Prostate gland (tissue), 2 donors: ENCODE results near the gene IL17RB. TPM values are rescaled to one million over a fixed set of nuclear protein-coding genes. Genes with fewer than 3 reads are reported as not detected.

Experiments
- DNase-seq: peaks from one replicate; pipeline ENCODE4 v3.0.0-alpha.2; 2019; ENCODE audit warnings: low spot score
- H3K27ac ChIP-seq, 2 donors: fragments of 200-600 bp; sonication (generic); 2 replicates each; pipeline ENCODE4 v1.5.1; 2017 to 2019
- H3K27me3 ChIP-seq: fragments of 200-600 bp; sonication (generic); replicated peaks from 2 replicates; pipeline ENCODE4 v1.5.1; 2019; ENCODE audit not compliant: insufficient read depth
- H3K36me3 ChIP-seq, 2 donors: fragments of 200-600 bp; sonication (generic); 1 replicate in 1 of 2; 2 replicates in 1 of 2; pipeline versions ENCODE4 v1.5.1 to v1.8.1; 2017 to 2019
- H3K4me1 ChIP-seq: fragments of 200-600 bp; sonication (generic); replicated peaks from 2 replicates; pipeline ENCODE4 v1.5.1; 2019
- H3K4me3 ChIP-seq, 2 donors: fragments of 200-600 bp; sonication (generic); 2 replicates each; pipeline ENCODE4 v1.5.1; 2017 to 2019
- H3K9me3 ChIP-seq: fragments of 200-600 bp; sonication (generic); 2 replicates; pipeline ENCODE4 v1.5.1; 2017
- CTCF ChIP-seq, 4 experiments: fragments of 200-600 bp in 2 of 4; fragments of 450-650 bp in 2 of 4; sonication (generic) in 2 of 4; IDR thresholded peaks; 1 replicate in 3 of 4; 2 replicates in 1 of 4; pipeline ENCODE4 v1.5.1; 2016 to 2019; ENCODE audit warnings: antibody characterized with exemption in 4 of 4, mild to moderate bottlenecking in 2 of 4, moderate library complexity in 2 of 4
- POLR2A ChIP-seq: fragments of 450-650 bp; IDR thresholded peaks from one replicate; pipeline ENCODE4 v1.6.1; 2016; ENCODE audit warnings: antibody characterized with exemption, mild to moderate bottlenecking
- POLR2AphosphoS5 ChIP-seq: sonication (generic); formaldehyde crosslinking; IDR thresholded peaks from one replicate; pipeline ENCODE4 v1.6.1; 2017; ENCODE audit warnings: antibody characterized with exemption
- WGBS: methylation state at CpG from one replicate; pipeline ENCODE4 v1.1.5; 2018; 5-methylcytosine and 5-hydroxymethylcytosine counted together
- intact Hi-C: fragments of 100-400 bp; cut with DNase I; formaldehyde crosslinking; loops from one replicate; pipeline ENCODE4 v1.14.2; 2022
- total RNA-seq, 2 donors: library from RNA; depleted of rRNA; stranded (reverse); fragments of >200 nt; gene quantifications; one replicate each; pipeline ENCODE4 v1.1.0, GENCODE V29; 2016

Gene IL17RB
- total RNA-seq, 2 donors from 2014 or later = 6.0 to 14.3 TPM

GRCh38 chr3:53880396-53881345 is 34.3 kb downstream of the IL17RB start:
- 51% methylated on average over 10 of the region's 10 CpGs for WGBS
- peaks cover 6% of the 10 kb centered on the region for H3K4me1 ChIP-seq
- no peak for TF ChIP-seq CTCF (IDR thresholded peaks at IDR 0.05)
- TF ChIP-seq POLR2AphosphoS5 = no peak
- TF ChIP-seq POLR2A = no peak
- DNase-seq = no peak
- peaks cover 4 to 11% of the 10 kb centered on the region in 2 donors for H3K36me3 ChIP-seq
- H3K9me3 ChIP-seq = no peaks in the 10 kb centered on the region
- no peaks in the 10 kb centered on the region for H3K27me3 ChIP-seq
- intact Hi-C loops = no loop called here
- H3K27ac ChIP-seq = peak overlapping the region in 1 of 2 donors; percentile 85
- peak overlapping the region; percentile 73 to 83 for H3K4me3 ChIP-seq

DNA sequence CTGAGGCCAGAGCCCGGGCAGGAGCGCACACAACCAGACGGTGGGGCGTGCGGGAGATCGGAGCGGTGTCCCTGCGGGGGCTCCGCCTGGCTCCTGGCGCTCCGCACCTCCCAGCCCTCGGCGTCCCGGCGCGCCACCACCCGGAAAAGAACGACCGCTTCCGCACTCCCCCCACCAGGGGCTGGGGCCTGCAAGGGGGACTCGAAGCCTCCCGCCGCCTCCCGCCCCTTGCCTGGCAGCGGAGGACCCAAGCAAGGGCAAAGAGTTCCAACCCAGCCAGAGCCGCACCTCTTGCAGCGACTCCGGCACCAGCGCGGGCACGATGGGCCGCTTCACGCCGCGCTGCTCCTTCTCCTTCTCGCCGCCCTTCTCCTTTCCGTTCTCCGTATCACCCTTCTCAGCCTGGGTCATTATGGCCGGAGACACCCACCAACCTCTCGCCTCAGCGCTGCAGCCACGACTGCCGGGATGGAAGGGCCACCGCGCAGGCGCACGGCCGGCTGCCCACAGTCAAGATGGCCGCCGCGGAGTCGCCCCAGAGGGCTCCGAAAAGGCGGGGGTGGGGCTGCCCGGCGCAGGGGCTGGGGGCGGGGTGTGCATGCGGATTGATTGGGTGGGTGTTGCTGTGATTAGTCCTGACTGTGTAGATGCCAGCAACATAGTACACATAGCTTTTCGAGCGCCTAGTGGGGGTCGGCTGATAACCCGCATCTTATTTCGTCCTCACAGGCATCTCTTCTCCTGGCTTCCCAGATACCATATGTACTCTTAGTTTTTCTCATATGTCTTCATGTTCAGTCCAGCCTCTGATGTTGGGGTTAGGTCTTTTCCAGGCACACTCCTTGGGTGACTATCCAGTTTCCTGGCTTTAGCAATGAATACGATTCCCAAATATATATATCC is 35.6 kb downstream of the IL17RB start, which contains the start of gene ACTR8:
ACTR8 (minus strand) TSS at position 462 of the 903 bp plus-strand sequence; CDS start at position 411, 51 bp downstream.
- TF ChIP-seq POLR2A (peak; percentile 66), POLR2AphosphoS5 (peak; percentile 86), CTCF (IDR thresholded peaks at IDR 0.05) (peak in 1 of 4 experiments; percentile 44)
- no peaks in the 10 kb centered on the region for H3K27me3 ChIP-seq
- intact Hi-C loops = no loop called here
- H3K27ac ChIP-seq = peak within 1 kb of the TSS; percentile 83 to 85
- 1% methylated on average over 63 of the region's 65 CpGs for WGBS
- H3K36me3 ChIP-seq = peaks cover 4 to 6% of the 10 kb centered on the region in 2 donors
- DNase-seq = peak; percentile 80
- no peaks in the 10 kb centered on the region for H3K9me3 ChIP-seq
- H3K4me3 ChIP-seq = peak within 1 kb of the TSS; percentile 73 to 83
- peaks cover 6% of the 10 kb centered on the region for H3K4me1 ChIP-seq

DNA sequence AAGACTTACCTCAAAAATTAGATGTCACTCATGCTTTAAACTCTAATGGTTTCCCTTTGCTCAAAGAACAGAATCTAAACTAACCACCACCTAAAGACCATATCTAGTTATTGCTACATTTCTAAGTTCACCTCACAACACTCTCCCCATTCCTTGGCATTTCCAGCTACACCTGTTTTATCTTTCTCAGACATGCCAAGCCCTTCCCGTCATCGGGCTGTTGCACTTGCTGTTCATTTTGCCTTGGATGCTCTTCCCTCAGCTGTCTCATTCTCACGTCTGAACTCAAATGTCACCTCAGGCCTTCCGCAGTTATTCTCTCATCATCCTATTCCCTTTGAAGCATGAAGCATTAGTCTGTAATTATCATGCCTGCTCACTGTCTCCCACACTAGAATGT is 36.6 kb downstream of the IL17RB start:
- Histone ChIP-seq H3K27ac (no peak overlapping the region), H3K9me3 (no peaks in the 10 kb centered on the region), H3K4me1 (peaks cover 6% of the 10 kb centered on the region), H3K36me3 (no peaks in the 10 kb centered on the region), H3K27me3 (no peaks in the 10 kb centered on the region), H3K4me3 (no peak overlapping the region)
- no peak for DNase-seq
- intact Hi-C loops = no loop called here
- TF ChIP-seq POLR2A (no peak), CTCF (IDR thresholded peaks at IDR 0.05) (no peak), POLR2AphosphoS5 (no peak)
- WGBS = 82% methylated on average over 4 of the region's 4 CpGs

DNA sequence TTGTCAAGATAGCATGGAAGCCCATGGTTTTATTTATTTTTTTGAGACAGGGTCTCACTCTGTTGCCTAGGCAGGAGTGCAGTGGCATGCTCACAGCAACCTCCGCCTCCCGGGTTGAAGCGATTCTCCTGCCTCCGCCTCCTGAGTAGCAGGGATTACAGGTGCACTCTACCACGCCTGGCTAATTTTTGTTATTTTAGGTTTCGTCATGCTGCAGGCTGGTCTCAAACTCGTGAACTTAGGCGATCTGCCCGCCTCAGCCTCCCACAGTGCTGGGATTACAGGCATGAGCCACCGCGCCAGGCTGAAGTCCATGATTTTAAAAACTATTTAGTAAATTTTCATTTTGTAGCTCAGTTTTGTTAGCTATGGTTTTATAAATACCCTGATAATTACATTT is 38.3 kb downstream of the IL17RB start:
- 96% methylated on average over 11 of the region's 11 CpGs for WGBS
- H3K4me3 ChIP-seq = no peak overlapping the region
- peaks cover 6% of the 10 kb centered on the region for H3K4me1 ChIP-seq
- H3K27ac ChIP-seq = no peak overlapping the region
- no peak for DNase-seq
- H3K27me3 ChIP-seq = no peaks in the 10 kb centered on the region
- H3K9me3 ChIP-seq = no peaks in the 10 kb centered on the region
- no peak for TF ChIP-seq CTCF (IDR thresholded peaks at IDR 0.05)
- TF ChIP-seq POLR2AphosphoS5 = no peak
- no peak for TF ChIP-seq POLR2A
- no peaks in the 10 kb centered on the region for H3K36me3 ChIP-seq
- intact Hi-C loops = no loop called here
